ENCODE measurements around the gene COX6A2.
A peak's percentile ranks its signal among the peaks of the same experiment; 100 is the strongest.

Gene COX6A2

DNA sequence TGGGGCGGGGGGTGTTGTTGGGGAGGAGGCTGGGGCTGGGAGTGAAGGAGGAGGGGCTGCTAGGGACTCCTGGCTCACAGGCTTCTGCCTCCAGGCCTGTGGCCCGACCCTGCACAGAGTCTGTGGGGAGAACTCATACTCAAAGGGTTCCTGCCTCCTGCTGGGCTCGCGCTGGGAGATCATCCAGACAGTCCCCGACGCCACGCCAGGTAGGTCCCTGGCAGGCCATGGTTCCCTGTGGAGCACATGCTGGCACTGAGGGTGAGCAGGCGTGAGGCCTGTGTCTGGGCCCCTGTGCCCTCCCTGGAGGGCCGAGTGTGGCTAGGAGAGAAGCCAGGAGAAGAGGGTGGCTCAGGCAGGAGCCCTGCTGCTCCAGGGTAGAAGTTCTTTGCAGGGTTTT is 30.5 kb downstream of the COX6A2 start:
- Histone ChIP-seq H4K8ac (ENCODE audit: low read depth, low read length) (no peak overlapping the region), H3K18ac (ENCODE audit: low read length) (peak overlapping the region; percentile 44), H3K4ac (ENCODE audit: low read length) (no peak overlapping the region), H4K91ac (ENCODE audit: low read depth, low read length, poor library complexity) (no peak overlapping the region), H2BK120ac (ENCODE audit: low read depth, low read length) (no peak overlapping the region), H3K4me1 (ENCODE audit: control insufficient read depth in 2 of 2, insufficient read depth in 1 of 2, low read depth in 1 of 2, low read length in 2 of 2) (no peaks in the 10 kb centered on the region), H3K36me3 (replicated peaks in 1 of 2; ENCODE audit: control insufficient read depth in 2 of 2, insufficient read depth in 2 of 2, low read length in 2 of 2) (no peaks in the 10 kb centered on the region), H2AFZ (ENCODE audit: low read length) (no peak overlapping the region), H3K9ac (ENCODE audit: low read depth, low read length, poor library complexity) (no peak overlapping the region), H3K27me3 (ENCODE audit: control insufficient read depth in 3 of 3, insufficient read depth in 3 of 3, low read depth in 1 of 3, low read length in 3 of 3) (no peaks in the 10 kb centered on the region), H3K27ac (replicated peaks; ENCODE audit: low read length) (no peak overlapping the region), H3K4me2 (ENCODE audit: insufficient read depth, low read length, poor library complexity, severe bottlenecking) (no peak overlapping the region), H3K79me1 (ENCODE audit: low read depth, low read length) (no peaks in the 10 kb centered on the region), H2BK15ac (ENCODE audit: low read length) (no peak overlapping the region), H2BK5ac (ENCODE audit: low read length) (no peak overlapping the region), H2BK12ac (ENCODE audit: low read length) (no peak overlapping the region), H3K23ac (ENCODE audit: low read depth, low read length, poor library complexity) (no peak overlapping the region), H3K4me3 (ENCODE audit: low read length in 2 of 2) (peak overlapping the region in 1 of 2 donors; percentile 59), H3K14ac (ENCODE audit: low read length) (peak overlapping the region; percentile 63), H3K9me3 (replicated peaks in 1 of 2; ENCODE audit: control insufficient read depth in 2 of 2, insufficient read depth in 1 of 2, low read depth in 1 of 2, low read length in 2 of 2) (peaks cover 0 to 6% of the 10 kb centered on the region in 2 donors), H2AK5ac (ENCODE audit: low read depth, low read length) (no peak overlapping the region)
- WGBS, 2 donors (ENCODE audit: extremely low coverage in 2 of 2, insufficient read length in 2 of 2, insufficient replicate concordance in 1 of 2): no CpG with 5 or more reads among the region's 9 CpGs
- DNase-seq (ENCODE audit: low spot score): no peak

GRCh38 chr16:31397096-31397660 is 31.0 kb downstream of the COX6A2 start:
- H3K4me1 ChIP-seq (ENCODE audit: control insufficient read depth in 2 of 2, insufficient read depth in 1 of 2, low read depth in 1 of 2, low read length in 2 of 2): no peaks in the 10 kb centered on the region
- no peaks in the 10 kb centered on the region for H3K27me3 ChIP-seq (ENCODE audit: control insufficient read depth in 3 of 3, insufficient read depth in 3 of 3, low read depth in 1 of 3, low read length in 3 of 3)
- peak overlapping the region; percentile 89 for H3K23ac ChIP-seq (ENCODE audit: low read depth, low read length, poor library complexity)
- H3K79me1 ChIP-seq (ENCODE audit: low read depth, low read length): no peaks in the 10 kb centered on the region
- no peak overlapping the region for H2AFZ ChIP-seq (ENCODE audit: low read length)
- WGBS, 2 donors (ENCODE audit: extremely low coverage in 2 of 2, insufficient read length in 2 of 2, insufficient replicate concordance in 1 of 2): no CpG with 5 or more reads among the region's 18 CpGs
- H3K9ac ChIP-seq (ENCODE audit: low read depth, low read length, poor library complexity): no peak overlapping the region
- H3K9me3 ChIP-seq (replicated peaks in 1 of 2; ENCODE audit: control insufficient read depth in 2 of 2, insufficient read depth in 1 of 2, low read depth in 1 of 2, low read length in 2 of 2): peaks cover 0 to 6% of the 10 kb centered on the region in 2 donors
- no peak overlapping the region for H2BK120ac ChIP-seq (ENCODE audit: low read depth, low read length)
- H2BK12ac ChIP-seq (ENCODE audit: low read length): no peak overlapping the region
- no peak overlapping the region for H2AK5ac ChIP-seq (ENCODE audit: low read depth, low read length)
- DNase-seq (ENCODE audit: low spot score): no peak
- H3K14ac ChIP-seq (ENCODE audit: low read length): peak overlapping the region; percentile 71
- H3K36me3 ChIP-seq (replicated peaks in 1 of 2; ENCODE audit: control insufficient read depth in 2 of 2, insufficient read depth in 2 of 2, low read length in 2 of 2): no peaks in the 10 kb centered on the region
- no peak overlapping the region for H3K4ac ChIP-seq (ENCODE audit: low read length)
- H2BK15ac ChIP-seq (ENCODE audit: low read length): no peak overlapping the region
- peak overlapping the region; percentile 64 for H3K18ac ChIP-seq (ENCODE audit: low read length)
- no peak overlapping the region for H3K27ac ChIP-seq (replicated peaks; ENCODE audit: low read length)
- H4K8ac ChIP-seq (ENCODE audit: low read depth, low read length): peak overlapping the region; percentile 43
- H3K4me3 ChIP-seq (ENCODE audit: low read length in 2 of 2): no peak overlapping the region
- no peak overlapping the region for H2BK5ac ChIP-seq (ENCODE audit: low read length)
- peak overlapping the region; percentile 72 for H4K91ac ChIP-seq (ENCODE audit: low read depth, low read length, poor library complexity)
- no peak overlapping the region for H3K4me2 ChIP-seq (ENCODE audit: insufficient read depth, low read length, poor library complexity, severe bottlenecking)

GRCh38 chr16:31395647-31396046 is 32.5 kb downstream of the COX6A2 start:
- Histone ChIP-seq H3K23ac (ENCODE audit: low read depth, low read length, poor library complexity) (no peak overlapping the region), H3K27ac (replicated peaks; ENCODE audit: low read length) (no peak overlapping the region), H2BK5ac (ENCODE audit: low read length) (no peak overlapping the region), H2AK5ac (ENCODE audit: low read depth, low read length) (no peak overlapping the region), H3K4ac (ENCODE audit: low read length) (no peak overlapping the region), H3K79me1 (ENCODE audit: low read depth, low read length) (no peaks in the 10 kb centered on the region), H3K14ac (ENCODE audit: low read length) (no peak overlapping the region), H3K9me3 (replicated peaks in 1 of 2; ENCODE audit: control insufficient read depth in 2 of 2, insufficient read depth in 1 of 2, low read depth in 1 of 2, low read length in 2 of 2) (peaks cover 0 to 6% of the 10 kb centered on the region in 2 donors), H2BK15ac (ENCODE audit: low read length) (no peak overlapping the region), H2BK120ac (ENCODE audit: low read depth, low read length) (no peak overlapping the region), H4K8ac (ENCODE audit: low read depth, low read length) (no peak overlapping the region), H3K4me1 (ENCODE audit: control insufficient read depth in 2 of 2, insufficient read depth in 1 of 2, low read depth in 1 of 2, low read length in 2 of 2) (no peaks in the 10 kb centered on the region), H3K27me3 (ENCODE audit: control insufficient read depth in 3 of 3, insufficient read depth in 3 of 3, low read depth in 1 of 3, low read length in 3 of 3) (no peaks in the 10 kb centered on the region), H4K91ac (ENCODE audit: low read depth, low read length, poor library complexity) (no peak overlapping the region), H3K18ac (ENCODE audit: low read length) (no peak overlapping the region), H3K4me2 (ENCODE audit: insufficient read depth, low read length, poor library complexity, severe bottlenecking) (no peak overlapping the region), H2AFZ (ENCODE audit: low read length) (no peak overlapping the region), H2BK12ac (ENCODE audit: low read length) (peak overlapping the region; percentile 16), H3K36me3 (replicated peaks in 1 of 2; ENCODE audit: control insufficient read depth in 2 of 2, insufficient read depth in 2 of 2, low read length in 2 of 2) (no peaks in the 10 kb centered on the region), H3K9ac (ENCODE audit: low read depth, low read length, poor library complexity) (no peak overlapping the region), H3K4me3 (ENCODE audit: low read length in 2 of 2) (no peak overlapping the region)
- WGBS, 2 donors (ENCODE audit: extremely low coverage in 2 of 2, insufficient read length in 2 of 2, insufficient replicate concordance in 1 of 2): no CpG with 5 or more reads among the region's 6 CpGs
- DNase-seq (ENCODE audit: low spot score): no peak

DNA sequence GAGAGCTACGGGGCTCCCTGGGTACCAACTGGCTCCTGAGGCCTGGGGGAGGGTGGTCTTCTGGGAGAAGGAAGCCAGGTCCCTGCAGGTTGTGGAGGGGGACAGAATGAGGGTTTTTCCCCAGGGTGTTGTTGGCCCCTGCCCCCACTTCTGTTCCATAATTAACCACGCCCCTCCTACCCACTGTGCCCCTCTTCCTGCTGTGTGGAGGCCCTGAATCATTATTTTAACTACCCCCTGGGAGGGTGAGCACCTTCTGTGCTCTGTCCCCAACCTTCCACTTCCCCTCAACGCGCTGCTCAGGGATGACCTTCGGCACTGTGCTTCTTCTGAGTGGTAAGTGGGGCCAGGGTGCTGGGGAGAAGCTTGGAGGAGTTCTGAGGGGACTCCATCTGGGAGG is 35.1 kb downstream of the COX6A2 start, which contains the start of gene ITGAD:
ITGAD (plus strand) TSS at position 280 of the 400 bp plus-strand sequence; CDS start at position 306, 26 bp downstream.
- Histone ChIP-seq H3K9ac (ENCODE audit: low read depth, low read length, poor library complexity) (no peak within 1 kb of the TSS), H3K23ac (ENCODE audit: low read depth, low read length, poor library complexity) (peak within 1 kb of the TSS; percentile 55), H3K4me3 (ENCODE audit: low read length in 2 of 2) (no peak within 1 kb of the TSS), H3K4ac (ENCODE audit: low read length) (no peak within 1 kb of the TSS), H3K27ac (replicated peaks; ENCODE audit: low read length) (no peak within 1 kb of the TSS), H2AFZ (ENCODE audit: low read length) (no peak within 1 kb of the TSS), H2BK12ac (ENCODE audit: low read length) (no peak within 1 kb of the TSS), H3K4me2 (ENCODE audit: insufficient read depth, low read length, poor library complexity, severe bottlenecking) (no peak within 1 kb of the TSS), H2AK5ac (ENCODE audit: low read depth, low read length) (no peak within 1 kb of the TSS), H4K8ac (ENCODE audit: low read depth, low read length) (no peak within 1 kb of the TSS), H3K9me3 (replicated peaks in 1 of 2; ENCODE audit: control insufficient read depth in 2 of 2, insufficient read depth in 1 of 2, low read depth in 1 of 2, low read length in 2 of 2) (peaks cover 0 to 2% of the 10 kb centered on the region in 2 donors), H3K18ac (ENCODE audit: low read length) (peak within 1 kb of the TSS; percentile 28), H4K91ac (ENCODE audit: low read depth, low read length, poor library complexity) (no peak within 1 kb of the TSS), H3K79me1 (ENCODE audit: low read depth, low read length) (no peaks in the 10 kb centered on the region), H3K14ac (ENCODE audit: low read length) (peak within 1 kb of the TSS; percentile 63), H2BK120ac (ENCODE audit: low read depth, low read length) (no peak within 1 kb of the TSS), H3K36me3 (replicated peaks in 1 of 2; ENCODE audit: control insufficient read depth in 2 of 2, insufficient read depth in 2 of 2, low read length in 2 of 2) (no peaks in the 10 kb centered on the region), H3K27me3 (ENCODE audit: control insufficient read depth in 3 of 3, insufficient read depth in 3 of 3, low read depth in 1 of 3, low read length in 3 of 3) (no peaks in the 10 kb centered on the region), H2BK15ac (ENCODE audit: low read length) (no peak within 1 kb of the TSS), H3K4me1 (ENCODE audit: control insufficient read depth in 2 of 2, insufficient read depth in 1 of 2, low read depth in 1 of 2, low read length in 2 of 2) (no peaks in the 10 kb centered on the region), H2BK5ac (ENCODE audit: low read length) (no peak within 1 kb of the TSS)
- DNase-seq (ENCODE audit: low spot score): no peak
- WGBS, 2 donors (ENCODE audit: extremely low coverage in 2 of 2, insufficient read length in 2 of 2, insufficient replicate concordance in 1 of 2): no CpG with 5 or more reads among the region's 5 CpGs
